Measurements from ENCODE around the gene NMNAT2. TPM values are rescaled to one million over a fixed set of nuclear protein-coding genes. Genes with fewer than 3 reads are reported as not detected.

NMNAT2 gene
- total and polyA plus RNA-seq, 2 experiments from 2014 or later = 2.4 to 4.2 TPM

- H3K36me3 ChIP-seq (ENCODE audit: low read depth) = no peaks in the 10 kb centered on the region
- peak overlapping the region; percentile 11; the same call in 1 of the 2 replicates for H3K9ac ChIP-seq
- WGBS, 2 experiments (ENCODE audit: low coverage in 1 of 2, low lambda C conversion rate in 2 of 2, missing lambda C conversion rate in 2 of 2) = 9 to 13% methylated on average over 5 of the region's 5 CpGs
- H2AFZ ChIP-seq = no peak overlapping the region
- no peaks in the 10 kb centered on the region for H3K27me3 ChIP-seq (replicated peaks; ENCODE audit: insufficient read depth)
- DNase-seq = peak; percentile 92
- TF ChIP-seq EZH2 (IDR thresholded peaks at IDR 0.05; ENCODE audit: insufficient read depth, poor library complexity, severe bottlenecking) = no peak
- TF ChIP-seq EZH2phosphoT487 (IDR thresholded peaks at IDR 0.05; ENCODE audit: insufficient read depth, low read depth) = no peak
- H3F3A ChIP-seq (ENCODE audit: insufficient read depth) = peaks cover 61% of the 10 kb centered on the region
- H3K79me2 ChIP-seq (ENCODE audit: insufficient read depth) = no peaks in the 10 kb centered on the region
- no peaks in the 10 kb centered on the region for H4K20me1 ChIP-seq (ENCODE audit: insufficient read depth)
- H3K4me1 ChIP-seq (ENCODE audit: insufficient read depth) = peaks cover 61% of the 10 kb centered on the region
- H3K9me2 ChIP-seq (ENCODE audit: insufficient read depth) = no peaks in the 10 kb centered on the region
- in situ Hi-C loops (cut with MboI) = no loop called here
- H3K4me3 ChIP-seq = no peak overlapping the region
- H3K9me3 ChIP-seq (ENCODE audit: low read depth) = no peaks in the 10 kb centered on the region
- peak overlapping the region; percentile 96 for H3K27ac ChIP-seq
- H3K4me2 ChIP-seq (ENCODE audit: unreplicated experiment) = peak overlapping the region; percentile 13
Observed at GRCh38 chr1:183270541-183271141, 147.5 kb downstream of the NMNAT2 start.

GRCh38 chr1:183267646-183268431 lies 150.3 kb downstream of the NMNAT2 start:
- DNase-seq = peak; percentile 99
- peak overlapping the region; percentile 64 for H3K9ac ChIP-seq
- H3F3A ChIP-seq (ENCODE audit: insufficient read depth) = peaks cover 48% of the 10 kb centered on the region
- peak overlapping the region; percentile 96 for H3K27ac ChIP-seq
- peaks cover 48% of the 10 kb centered on the region for H3K4me1 ChIP-seq (ENCODE audit: insufficient read depth)
- peak overlapping the region; percentile 29 for H3K4me2 ChIP-seq (ENCODE audit: unreplicated experiment)
- WGBS, 2 experiments (ENCODE audit: low coverage in 1 of 2, low lambda C conversion rate in 2 of 2, missing lambda C conversion rate in 2 of 2) = 55 to 59% methylated on average over 7 of the region's 7 CpGs
- H3K9me3 ChIP-seq (ENCODE audit: low read depth) = no peaks in the 10 kb centered on the region
- no peaks in the 10 kb centered on the region for H3K36me3 ChIP-seq (ENCODE audit: low read depth)
- no peak overlapping the region for H3K4me3 ChIP-seq
- no peaks in the 10 kb centered on the region for H4K20me1 ChIP-seq (ENCODE audit: insufficient read depth)
- no peaks in the 10 kb centered on the region for H3K79me2 ChIP-seq (ENCODE audit: insufficient read depth)
- H3K27me3 ChIP-seq (replicated peaks; ENCODE audit: insufficient read depth) = no peaks in the 10 kb centered on the region
- TF ChIP-seq EZH2 (IDR thresholded peaks at IDR 0.05; ENCODE audit: insufficient read depth, poor library complexity, severe bottlenecking) (no peak), EZH2phosphoT487 (IDR thresholded peaks at IDR 0.05; ENCODE audit: insufficient read depth, low read depth) (no peak)
- in situ Hi-C loops (cut with MboI) = no loop called here
- H3K9me2 ChIP-seq (ENCODE audit: insufficient read depth) = no peaks in the 10 kb centered on the region
- peak overlapping the region; percentile 49; the same call in 1 of the 2 replicates for H2AFZ ChIP-seq

- in situ Hi-C loops (cut with MboI) = no loop called here
- H3K27ac ChIP-seq = no peak overlapping the region
- H4K20me1 ChIP-seq (ENCODE audit: insufficient read depth) = no peaks in the 10 kb centered on the region
- H3K4me3 ChIP-seq = no peak overlapping the region
- no peak for DNase-seq
- TF ChIP-seq EZH2phosphoT487 (IDR thresholded peaks at IDR 0.05; ENCODE audit: insufficient read depth, low read depth) (no peak), EZH2 (IDR thresholded peaks at IDR 0.05; ENCODE audit: insufficient read depth, poor library complexity, severe bottlenecking) (no peak)
- no peaks in the 10 kb centered on the region for H3K27me3 ChIP-seq (replicated peaks; ENCODE audit: insufficient read depth)
- WGBS, 2 experiments (ENCODE audit: low coverage in 1 of 2, low lambda C conversion rate in 2 of 2, missing lambda C conversion rate in 2 of 2) = 67 to 72% methylated on average over 6 of the region's 6 CpGs
- H3K36me3 ChIP-seq (ENCODE audit: low read depth) = no peaks in the 10 kb centered on the region
- H2AFZ ChIP-seq = no peak overlapping the region
- H3K79me2 ChIP-seq (ENCODE audit: insufficient read depth) = no peaks in the 10 kb centered on the region
- H3K4me2 ChIP-seq (ENCODE audit: unreplicated experiment) = no peak overlapping the region
- H3K4me1 ChIP-seq (ENCODE audit: insufficient read depth) = peaks cover 19% of the 10 kb centered on the region
- H3K9ac ChIP-seq = no peak overlapping the region
- H3K9me2 ChIP-seq (ENCODE audit: insufficient read depth) = no peaks in the 10 kb centered on the region
- H3K9me3 ChIP-seq (ENCODE audit: low read depth) = no peaks in the 10 kb centered on the region
- H3F3A ChIP-seq (ENCODE audit: insufficient read depth) = peaks cover 16% of the 10 kb centered on the region
Observed at GRCh38 chr1:183263886-183264602, 154.1 kb downstream of the NMNAT2 start.

GRCh38 chr1:183262628-183263200 lies 155.5 kb downstream of the NMNAT2 start:
- H3K27me3 ChIP-seq (replicated peaks; ENCODE audit: insufficient read depth) = no peaks in the 10 kb centered on the region
- H3K9me2 ChIP-seq (ENCODE audit: insufficient read depth) = no peaks in the 10 kb centered on the region
- H3K4me3 ChIP-seq = no peak overlapping the region
- in situ Hi-C loops (cut with MboI) = no loop called here
- H3K27ac ChIP-seq = no peak overlapping the region
- 70 to 76% methylated on average over 5 of the region's 5 CpGs for WGBS, 2 experiments (ENCODE audit: low coverage in 1 of 2, low lambda C conversion rate in 2 of 2, missing lambda C conversion rate in 2 of 2)
- H3K9ac ChIP-seq = no peak overlapping the region
- H3K36me3 ChIP-seq (ENCODE audit: low read depth) = no peaks in the 10 kb centered on the region
- peaks cover 9% of the 10 kb centered on the region for H3K4me1 ChIP-seq (ENCODE audit: insufficient read depth)
- H3K4me2 ChIP-seq (ENCODE audit: unreplicated experiment) = no peak overlapping the region
- no peaks in the 10 kb centered on the region for H3K9me3 ChIP-seq (ENCODE audit: low read depth)
- no peaks in the 10 kb centered on the region for H3K79me2 ChIP-seq (ENCODE audit: insufficient read depth)
- TF ChIP-seq EZH2 (IDR thresholded peaks at IDR 0.05; ENCODE audit: insufficient read depth, poor library complexity, severe bottlenecking) (no peak), EZH2phosphoT487 (IDR thresholded peaks at IDR 0.05; ENCODE audit: insufficient read depth, low read depth) (no peak)
- peak overlapping the region; percentile 35; the same call in 1 of the 2 replicates for H2AFZ ChIP-seq
- no peaks in the 10 kb centered on the region for H4K20me1 ChIP-seq (ENCODE audit: insufficient read depth)
- peaks cover 5% of the 10 kb centered on the region for H3F3A ChIP-seq (ENCODE audit: insufficient read depth)
- no peak for DNase-seq

All from GM23248 (cell line).